Spleen (tissue), 11 donors: ENCODE measurements around the gene KIF12. TPM values are rescaled to one million over a fixed set of nuclear protein-coding genes. Genes with fewer than 3 reads are reported as not detected.

Experiments
- DNase-seq: peaks from one replicate; pipeline ENCODE4 v3.0.0-alpha.2; 2020
- H3K27ac ChIP-seq, 8 donors: fragments of 200-600 bp; sonication (generic) in 7 of 8; 1 replicate in 4 of 8; 2 replicates in 4 of 8; pipeline versions ENCODE4 v1.5.0 to v1.8.0; 2016 to 2021; ENCODE audit warnings: inconsistent platforms in 4 of 8, mild to moderate bottlenecking in 4 of 8, moderate library complexity in 1 of 8
- H3K27me3 ChIP-seq, 7 donors: fragments of 200-600 bp; sonication (generic) in 6 of 7; replicated peaks in 1 of 7; 1 replicate in 4 of 7; 2 replicates in 3 of 7; pipeline versions ENCODE4 v1.5.0 to v1.8.0; 2016 to 2021; ENCODE audit warnings: inconsistent platforms in 3 of 7, mild to moderate bottlenecking in 1 of 7
- H3K36me3 ChIP-seq, 6 donors: fragments of 200-600 bp; sonication (generic) in 5 of 6; 1 replicate in 4 of 6; 2 replicates in 2 of 6; pipeline versions ENCODE4 v1.5.0 to v1.8.0; 2016 to 2021; ENCODE audit warnings: inconsistent platforms in 2 of 6
- H3K4me1 ChIP-seq, 6 donors: fragments of 200-600 bp; sonication (generic) in 5 of 6; 1 replicate in 3 of 6; 2 replicates in 3 of 6; pipeline versions ENCODE4 v1.5.0 to v1.8.0; 2016 to 2021; ENCODE audit warnings: inconsistent platforms in 3 of 6
- H3K4me3 ChIP-seq, 8 donors: fragments of 200-600 bp; sonication (generic) in 7 of 8; 1 replicate in 4 of 8; 2 replicates in 4 of 8; pipeline versions ENCODE4 v1.5.0 to v1.8.0; 2016 to 2021; ENCODE audit warnings: inconsistent platforms in 4 of 8, mild to moderate bottlenecking in 4 of 8, moderate library complexity in 2 of 8
- H3K9me3 ChIP-seq, 8 donors: fragments of 200-600 bp; sonication (generic) in 7 of 8; 1 replicate in 4 of 8; 2 replicates in 4 of 8; pipeline versions ENCODE4 v1.5.0 to v1.8.0; 2016 to 2021; ENCODE audit warnings: inconsistent platforms in 4 of 8
- POLR2A ChIP-seq, 3 donors: fragments of 450-650 bp; IDR thresholded peaks; one replicate each; pipeline ENCODE4 v1.5.1; 2017; ENCODE audit warnings: antibody characterized with exemption in 3 of 3, mild to moderate bottlenecking in 1 of 3
- POLR2AphosphoS5 ChIP-seq, 3 donors: sonication (generic); formaldehyde crosslinking; IDR thresholded peaks; one replicate each; pipeline ENCODE4 v1.5.1; 2017; ENCODE audit warnings: antibody characterized with exemption in 3 of 3
- WGBS, 5 donors: extraction: QIAGEN DNeasy Blood & Tissue Kit in 3 of 5; methylation state at CpG; one replicate each; pipeline versions ENCODE4 v1.1.5 to v1.1.7; 2013 to 2018; 5-methylcytosine and 5-hydroxymethylcytosine counted together
- intact Hi-C: fragments of 100-400 bp; cut with DNase I; formaldehyde crosslinking; loops from one replicate; pipeline ENCODE4 v1.15.0; 2023; ENCODE audit warnings: low total_unique reads
- polyA plus RNA-seq, 3 donors: library from polyadenylated mRNA; stranded (reverse); fragments of 200-250 nt; gene quantifications; one replicate each; pipeline ENCODE4 v1.2.1, GENCODE V29; 2013
- total RNA-seq, 7 donors: library from RNA; depleted of rRNA in 3 of 7; stranded (reverse); fragments of >200 nt in 3 of 7; fragmentation: NEBNext Ultra II Directional in 4 of 7; extraction: Animal tissue kit (Norgen Biotek cat#: 25700) in 4 of 7; gene quantifications; one replicate each; pipeline versions ENCODE4 v1.1.0 to v1.2.1, GENCODE V29; 2016 to 2021
- TF ChIP-seq, protein P1 (sequence below), 11 experiments: fragments of 200-600 bp in 7 of 11; fragments of 450-650 bp in 4 of 11; sonication (generic) in 4 of 11; IDR thresholded peaks in 8 of 11; conservative IDR thresholded peaks in 3 of 11; 1 replicate in 7 of 11; 2 replicates in 4 of 11; pipeline versions ENCODE4 v1.4.0 to v1.8.0; 2016 to 2021; ENCODE audit warnings: antibody characterized with exemption in 11 of 11, inconsistent platforms in 4 of 11, mild to moderate bottlenecking in 1 of 11
- donor health status: healthy with polysubstance abuse.
- donor health status: DM: no; HTN: no; CAD: no; lungs with moderate emphysema.
- donor health status: DM: no; HTN: no; CAD: no.
- donor health status: Bipolar disorder and iron deficiency.
- donor health status: healthy.
- donor health status: DM: no; HTN: no; CAD: no.
- donor health status: DM: yes; HTN: yes; CAD: no.

The KIF12 gene
- total and polyA plus RNA-seq, 10 donors, result 0.20 to 1.5 (median 0.26) TPM; not detected in 5

DNA sequence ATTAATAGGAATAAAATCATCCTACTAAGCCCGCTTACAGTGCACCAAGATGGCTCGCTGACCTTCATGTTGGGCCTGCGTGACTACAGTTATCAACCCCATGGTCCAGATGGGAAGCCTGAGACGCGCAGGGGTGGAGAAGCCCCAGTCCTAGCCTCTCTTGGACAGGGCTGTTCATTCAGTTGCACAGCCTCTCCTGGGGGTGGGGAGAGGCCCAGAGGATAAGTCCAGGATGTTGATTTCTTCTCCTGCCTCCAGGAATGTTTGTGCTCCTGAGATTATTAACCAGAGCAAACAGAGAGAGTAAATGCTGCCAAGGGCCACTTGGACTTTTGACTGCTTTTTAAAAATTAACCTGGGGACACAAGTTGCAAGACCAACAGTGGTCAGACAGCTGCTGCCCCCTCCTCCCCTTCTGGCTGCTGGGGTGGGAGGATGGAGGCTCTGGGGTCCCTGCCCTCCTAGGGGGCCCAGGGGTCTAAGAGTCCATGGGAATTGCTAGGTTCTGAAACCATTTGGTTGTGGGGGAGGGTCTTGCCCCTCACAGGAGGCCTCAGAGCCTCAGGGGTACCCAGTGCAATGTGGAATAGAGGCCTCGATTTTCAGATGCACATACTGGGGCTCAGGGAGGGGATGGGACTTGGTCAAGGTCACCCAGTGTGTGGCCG is 18.2 kb downstream of the KIF12 start:
- no peak overlapping the region for H3K4me3 ChIP-seq
- H3K27me3 ChIP-seq, result peaks cover 0 to 30% (median 0%) of the 10 kb centered on the region in 7 donors
- DNase-seq, result no peak
- H3K4me1 ChIP-seq, result peaks cover 0 to 4% (median 0%) of the 10 kb centered on the region in 6 donors
- intact Hi-C loops, result loop anchor here (10.0 kb wide), 1 partner anchor 214 kb away; no protein-coding TSS in a partner anchor
- WGBS, 5 donors, result 83 to 94% (median 85%) methylated on average over 7 of the region's 7 CpGs
- no peak overlapping the region for H3K27ac ChIP-seq
- no peaks in the 10 kb centered on the region for H3K9me3 ChIP-seq
- TF ChIP-seq POLR2A (IDR thresholded peaks at IDR 0.05), result no peak
- no peak for TF ChIP-seq POLR2AphosphoS5 (IDR thresholded peaks at IDR 0.05)
- TF ChIP-seq, protein P1, sequence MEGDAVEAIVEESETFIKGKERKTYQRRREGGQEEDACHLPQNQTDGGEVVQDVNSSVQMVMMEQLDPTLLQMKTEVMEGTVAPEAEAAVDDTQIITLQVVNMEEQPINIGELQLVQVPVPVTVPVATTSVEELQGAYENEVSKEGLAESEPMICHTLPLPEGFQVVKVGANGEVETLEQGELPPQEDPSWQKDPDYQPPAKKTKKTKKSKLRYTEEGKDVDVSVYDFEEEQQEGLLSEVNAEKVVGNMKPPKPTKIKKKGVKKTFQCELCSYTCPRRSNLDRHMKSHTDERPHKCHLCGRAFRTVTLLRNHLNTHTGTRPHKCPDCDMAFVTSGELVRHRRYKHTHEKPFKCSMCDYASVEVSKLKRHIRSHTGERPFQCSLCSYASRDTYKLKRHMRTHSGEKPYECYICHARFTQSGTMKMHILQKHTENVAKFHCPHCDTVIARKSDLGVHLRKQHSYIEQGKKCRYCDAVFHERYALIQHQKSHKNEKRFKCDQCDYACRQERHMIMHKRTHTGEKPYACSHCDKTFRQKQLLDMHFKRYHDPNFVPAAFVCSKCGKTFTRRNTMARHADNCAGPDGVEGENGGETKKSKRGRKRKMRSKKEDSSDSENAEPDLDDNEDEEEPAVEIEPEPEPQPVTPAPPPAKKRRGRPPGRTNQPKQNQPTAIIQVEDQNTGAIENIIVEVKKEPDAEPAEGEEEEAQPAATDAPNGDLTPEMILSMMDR (IDR thresholded peaks at IDR 0.05 in 8 of 11, conservative IDR thresholded peaks at IDR 0.05 in 3 of 11), result no peak
- no peaks in the 10 kb centered on the region for H3K36me3 ChIP-seq

DNA sequence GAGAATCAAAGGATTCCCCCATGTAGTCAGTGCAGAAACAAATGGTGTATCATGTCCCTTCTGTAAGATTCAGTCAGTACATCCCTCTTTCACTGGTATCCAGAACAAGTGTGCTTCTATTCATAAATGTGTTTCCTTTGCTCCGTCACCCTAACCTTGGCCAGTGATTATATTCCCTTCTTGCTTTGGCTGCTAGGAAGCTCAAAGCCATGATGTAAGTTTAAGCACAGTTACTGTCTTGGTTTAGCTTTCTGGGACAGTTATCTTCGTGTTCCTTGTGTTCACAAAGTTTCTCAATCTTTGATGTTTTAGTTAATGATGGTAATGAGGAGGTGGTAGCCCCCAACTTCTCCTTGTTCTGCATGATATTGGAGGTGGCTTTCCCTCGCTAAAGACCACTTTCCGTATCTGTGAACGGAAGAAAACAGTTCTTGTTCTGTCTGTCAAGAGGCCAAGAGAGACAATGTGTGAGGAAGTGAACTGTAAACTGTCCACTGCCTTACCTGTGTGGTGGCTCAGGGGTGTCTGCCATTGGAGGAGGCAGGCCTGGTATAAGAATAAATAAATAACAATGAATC is 18.8 kb downstream of the KIF12 start:
- TF ChIP-seq, protein P1 (IDR thresholded peaks at IDR 0.05 in 8 of 11, conservative IDR thresholded peaks at IDR 0.05 in 3 of 11), result no peak
- TF ChIP-seq POLR2A (IDR thresholded peaks at IDR 0.05), result no peak
- TF ChIP-seq POLR2AphosphoS5 (IDR thresholded peaks at IDR 0.05), result no peak
- intact Hi-C loops, result loop anchor here (10.0 kb wide), 1 partner anchor 215 kb away; no protein-coding TSS in a partner anchor

GRCh38 chr9:114078781-114079156 is 20.3 kb downstream of the KIF12 start:
- intact Hi-C loops, result no loop called here
- Histone ChIP-seq H3K4me1 (peaks cover 0 to 4% (median 0%) of the 10 kb centered on the region in 6 donors), H3K27ac (no peak overlapping the region), H3K27me3 (peaks cover 0 to 38% (median 0%) of the 10 kb centered on the region in 7 donors), H3K4me3 (no peak overlapping the region), H3K9me3 (no peaks in the 10 kb centered on the region), H3K36me3 (no peaks in the 10 kb centered on the region)
- no peak for TF ChIP-seq POLR2AphosphoS5 (IDR thresholded peaks at IDR 0.05)
- TF ChIP-seq, protein P1 (IDR thresholded peaks at IDR 0.05 in 8 of 11, conservative IDR thresholded peaks at IDR 0.05 in 3 of 11), result no peak
- TF ChIP-seq POLR2A (IDR thresholded peaks at IDR 0.05), result no peak
- WGBS, 5 donors, result 56 to 84% (median 79%) methylated on average over 5 to 7 of the region's 7 CpGs
- peak; percentile 29 for DNase-seq

More for the DNA sequence above, 18.8 kb downstream of the KIF12 start:
- Histone ChIP-seq H3K36me3 (no peaks in the 10 kb centered on the region), H3K4me3 (no peak overlapping the region), H3K4me1 (peaks cover 0 to 4% (median 0%) of the 10 kb centered on the region in 6 donors), H3K27ac (no peak overlapping the region), H3K9me3 (no peaks in the 10 kb centered on the region), H3K27me3 (peaks cover 0 to 36% (median 0%) of the 10 kb centered on the region in 7 donors)
- DNase-seq, result no peak
- WGBS, 5 donors, result 80 to 90% (median 84%) methylated on average over 5 of the region's 5 CpGs
